ENCODE data around the gene MYMX. TPM values are rescaled to one million over a fixed set of nuclear protein-coding genes. Genes with fewer than 3 reads are reported as not detected.

Gene MYMX
- total RNA-seq, 1 donor from 2014 or later = 0.91 TPM

GRCh38 chr6:44247338-44248302 lies 30.9 kb downstream of the MYMX start:
- H3K4me1 Mint-ChIP-seq (ENCODE audit: low read depth, unreplicated experiment) = peaks cover 28% of the 10 kb centered on the region
- peak overlapping the region; percentile 99 for H3K27ac Mint-ChIP-seq (ENCODE audit: unreplicated experiment)
- H3K27me3 Mint-ChIP-seq (ENCODE audit: unreplicated experiment) = peaks cover 25% of the 10 kb centered on the region
- TF ChIP-seq CTCF (IDR thresholded peaks at IDR 0.05; ENCODE audit: partially characterized antibody, unreplicated experiment) = no peak
- DNase-seq = peak; percentile 82
- H3K36me3 Mint-ChIP-seq (ENCODE audit: unreplicated experiment) = peaks cover 16% of the 10 kb centered on the region
- peak overlapping the region; percentile 98 for H3K4me3 Mint-ChIP-seq (ENCODE audit: unreplicated experiment)
- H3K9me3 Mint-ChIP-seq (ENCODE audit: unreplicated experiment) = peaks cover 26% of the 10 kb centered on the region

GRCh38 chr6:44248579-44248978 lies 31.9 kb downstream of the MYMX start:
- Mint-ChIP-seq H3K4me1 (ENCODE audit: low read depth, unreplicated experiment) (peaks cover 28% of the 10 kb centered on the region), H3K4me3 (ENCODE audit: unreplicated experiment) (peak overlapping the region; percentile 98), H3K9me3 (ENCODE audit: unreplicated experiment) (peaks cover 26% of the 10 kb centered on the region), H3K27ac (ENCODE audit: unreplicated experiment) (peak overlapping the region; percentile 99), H3K36me3 (ENCODE audit: unreplicated experiment) (peaks cover 16% of the 10 kb centered on the region), H3K27me3 (ENCODE audit: unreplicated experiment) (peaks cover 25% of the 10 kb centered on the region)
- DNase-seq = no peak
- TF ChIP-seq CTCF (IDR thresholded peaks at IDR 0.05; ENCODE audit: partially characterized antibody, unreplicated experiment) = no peak

GRCh38 chr6:44249082-44249748 lies 32.5 kb downstream of the MYMX start:
- no peak for DNase-seq
- Mint-ChIP-seq H3K4me3 (ENCODE audit: unreplicated experiment) (peak overlapping the region; percentile 98), H3K9me3 (ENCODE audit: unreplicated experiment) (peaks cover 25% of the 10 kb centered on the region), H3K4me1 (ENCODE audit: low read depth, unreplicated experiment) (peaks cover 28% of the 10 kb centered on the region), H3K27ac (ENCODE audit: unreplicated experiment) (peak overlapping the region; percentile 49), H3K27me3 (ENCODE audit: unreplicated experiment) (peaks cover 23% of the 10 kb centered on the region), H3K36me3 (ENCODE audit: unreplicated experiment) (peaks cover 16% of the 10 kb centered on the region)
- no peak for TF ChIP-seq CTCF (IDR thresholded peaks at IDR 0.05; ENCODE audit: partially characterized antibody, unreplicated experiment)

GRCh38 chr6:44250067-44250717 lies 33.5 kb downstream of the MYMX start:
- TF ChIP-seq CTCF (IDR thresholded peaks at IDR 0.05; ENCODE audit: partially characterized antibody, unreplicated experiment) = no peak
- no peak for DNase-seq
- Mint-ChIP-seq H3K4me3 (ENCODE audit: unreplicated experiment) (peak overlapping the region; percentile 56), H3K9me3 (ENCODE audit: unreplicated experiment) (peaks cover 22% of the 10 kb centered on the region), H3K27ac (ENCODE audit: unreplicated experiment) (peak overlapping the region; percentile 14), H3K36me3 (ENCODE audit: unreplicated experiment) (peaks cover 16% of the 10 kb centered on the region), H3K27me3 (ENCODE audit: unreplicated experiment) (peaks cover 21% of the 10 kb centered on the region), H3K4me1 (ENCODE audit: low read depth, unreplicated experiment) (peaks cover 34% of the 10 kb centered on the region)

All from glutamatergic neuron (in vitro differentiated cells).